Skeletal muscle tissue (tissue), 4 donors: ENCODE measurements around the gene TEX14. TPM values are rescaled to one million over a fixed set of nuclear protein-coding genes. Genes with fewer than 3 reads are reported as not detected.

Source experiments
- H3K27ac ChIP-seq: one replicate; pipeline ENCODE4 v1.7.0; 2013; ENCODE audit warnings: mild to moderate bottlenecking, low read depth, low read length, inconsistent platforms
- H3K27me3 ChIP-seq, 3 donors: one replicate each; pipeline ENCODE4 v1.7.0; 2013; ENCODE audit warnings: low read length in 3 of 3; ENCODE audit not compliant: control insufficient read depth in 3 of 3, insufficient read depth in 3 of 3
- H3K36me3 ChIP-seq, 3 donors: one replicate each; pipeline ENCODE4 v1.7.0; 2013; ENCODE audit warnings: low read length in 3 of 3; ENCODE audit not compliant: control insufficient read depth in 3 of 3, insufficient read depth in 3 of 3
- H3K4me1 ChIP-seq, 3 donors: one replicate each; pipeline ENCODE4 v1.7.0; 2013; ENCODE audit warnings: low read length in 3 of 3, mild to moderate bottlenecking in 3 of 3; ENCODE audit not compliant: control insufficient read depth in 3 of 3, insufficient read depth in 3 of 3
- H3K4me3 ChIP-seq, 3 donors: one replicate each; pipeline ENCODE4 v1.7.0; 2013; ENCODE audit warnings: low read length in 3 of 3
- H3K9ac ChIP-seq, 3 donors: one replicate each; pipeline ENCODE4 v1.7.0; 2013; ENCODE audit warnings: low read length in 3 of 3, mild to moderate bottlenecking in 3 of 3, moderate library complexity in 2 of 3, low read depth in 1 of 3
- H3K9me3 ChIP-seq, 3 donors: one replicate each; pipeline ENCODE4 v1.7.0; 2013; ENCODE audit warnings: low read length in 3 of 3; ENCODE audit not compliant: control insufficient read depth in 3 of 3
- total RNA-seq: library from RNA; depleted of rRNA; stranded (reverse); fragments of >200 nt; gene quantifications from one replicate; pipeline ENCODE4 v1.2.3, GENCODE V29; 2014
- donor health status: Osteomylitis.

Gene TEX14
- total RNA-seq, 1 donor from 2014 or later, result under 0.01 TPM

- H3K27me3 ChIP-seq, result no peaks in the 10 kb centered on the region
- peaks cover 3 to 22% (median 12%) of the 10 kb centered on the region in 3 donors for H3K36me3 ChIP-seq
- H3K9ac ChIP-seq, result no peak overlapping the region
- no peaks in the 10 kb centered on the region for H3K9me3 ChIP-seq
- no peak overlapping the region for H3K4me3 ChIP-seq
- H3K27ac ChIP-seq, result no peak overlapping the region
- no peaks in the 10 kb centered on the region for H3K4me1 ChIP-seq
Observed at GRCh38 chr17:58706351-58707140, 14.7 kb upstream of the TEX14 start.

- H3K27me3 ChIP-seq, result no peaks in the 10 kb centered on the region
- no peak overlapping the region for H3K27ac ChIP-seq
- no peak overlapping the region for H3K9ac ChIP-seq
- H3K4me1 ChIP-seq, result no peaks in the 10 kb centered on the region
- no peaks in the 10 kb centered on the region for H3K9me3 ChIP-seq
- no peak overlapping the region for H3K4me3 ChIP-seq
- H3K36me3 ChIP-seq, result peaks cover 3 to 25% (median 21%) of the 10 kb centered on the region in 3 donors
Observed at GRCh38 chr17:58703916-58704286, 12.1 kb upstream of the TEX14 start.

GRCh38 chr17:58703137-58703915, 11.5 kb upstream of the TEX14 start:
- Histone ChIP-seq H3K9ac (no peak overlapping the region), H3K27me3 (no peaks in the 10 kb centered on the region), H3K9me3 (no peaks in the 10 kb centered on the region), H3K36me3 (peaks cover 3 to 25% (median 21%) of the 10 kb centered on the region in 3 donors), H3K4me1 (no peaks in the 10 kb centered on the region), H3K4me3 (no peak overlapping the region), H3K27ac (no peak overlapping the region)

- Histone ChIP-seq H3K9ac (no peak overlapping the region), H3K4me3 (no peak overlapping the region), H3K36me3 (peaks cover 3 to 23% (median 17%) of the 10 kb centered on the region in 3 donors), H3K4me1 (no peaks in the 10 kb centered on the region), H3K27ac (no peak overlapping the region), H3K27me3 (no peaks in the 10 kb centered on the region), H3K9me3 (no peaks in the 10 kb centered on the region)
Observed at GRCh38 chr17:58702708-58703107, 10.9 kb upstream of the TEX14 start.

- no peaks in the 10 kb centered on the region for H3K4me1 ChIP-seq
- H3K27me3 ChIP-seq, result no peaks in the 10 kb centered on the region
- no peak overlapping the region for H3K27ac ChIP-seq
- no peak overlapping the region for H3K4me3 ChIP-seq
- H3K9me3 ChIP-seq, result no peaks in the 10 kb centered on the region
- H3K9ac ChIP-seq, result no peak overlapping the region
- H3K36me3 ChIP-seq, result peaks cover 3 to 22% (median 17%) of the 10 kb centered on the region in 3 donors
Observed at GRCh38 chr17:58702045-58702476, 10.2 kb upstream of the TEX14 start.

- peaks cover 0 to 18% (median 9%) of the 10 kb centered on the region in 3 donors for H3K36me3 ChIP-seq
- no peak overlapping the region for H3K27ac ChIP-seq
- no peak overlapping the region for H3K9ac ChIP-seq
- no peaks in the 10 kb centered on the region for H3K4me1 ChIP-seq
- H3K27me3 ChIP-seq, result no peaks in the 10 kb centered on the region
- no peaks in the 10 kb centered on the region for H3K9me3 ChIP-seq
- no peak overlapping the region for H3K4me3 ChIP-seq
Observed at GRCh38 chr17:58699771-58700170, 7.9 kb upstream of the TEX14 start.

- H3K4me1 ChIP-seq, result peaks cover 8 to 15% (median 11%) of the 10 kb centered on the region in 3 donors
- no peak overlapping the region for H3K9ac ChIP-seq
Observed at GRCh38 chr17:58694826-58695225, 3.0 kb upstream of the TEX14 start.

GRCh38 chr17:58694302-58694701, 2.5 kb upstream of the TEX14 start:
- no peaks in the 10 kb centered on the region for H3K27me3 ChIP-seq

More at GRCh38 chr17:58694826-58695225, 3.0 kb upstream of the TEX14 start:
- no peaks in the 10 kb centered on the region for H3K27me3 ChIP-seq
- peaks cover 0 to 2% (median 0%) of the 10 kb centered on the region in 3 donors for H3K9me3 ChIP-seq
- no peak overlapping the region for H3K4me3 ChIP-seq
- H3K27ac ChIP-seq, result no peak overlapping the region
- peaks cover 0 to 7% (median 5%) of the 10 kb centered on the region in 3 donors for H3K36me3 ChIP-seq

GRCh38 chr17:58693751-58694150, 1.9 kb upstream of the TEX14 start:
- no peak overlapping the region for H3K27ac ChIP-seq
- no peaks in the 10 kb centered on the region for H3K27me3 ChIP-seq
- H3K9ac ChIP-seq, result no peak overlapping the region
- H3K4me3 ChIP-seq, result no peak overlapping the region
- peaks cover 8 to 15% (median 11%) of the 10 kb centered on the region in 3 donors for H3K4me1 ChIP-seq
- H3K36me3 ChIP-seq, result peaks cover 0 to 2% (median 0%) of the 10 kb centered on the region in 3 donors
- peaks cover 0 to 2% (median 0%) of the 10 kb centered on the region in 3 donors for H3K9me3 ChIP-seq

More at GRCh38 chr17:58694302-58694701, 2.5 kb upstream of the TEX14 start:
- no peak overlapping the region for H3K27ac ChIP-seq
- peaks cover 0 to 2% (median 0%) of the 10 kb centered on the region in 3 donors for H3K9me3 ChIP-seq
- peaks cover 8 to 15% (median 11%) of the 10 kb centered on the region in 3 donors for H3K4me1 ChIP-seq
- peak overlapping the region in 1 of 3 donors; percentile 22 for H3K9ac ChIP-seq
- H3K4me3 ChIP-seq, result no peak overlapping the region
- peaks cover 0 to 2% (median under 1%) of the 10 kb centered on the region in 3 donors for H3K36me3 ChIP-seq
